A549 (cell line): ENCODE data around the gene POC1B. TPM values are rescaled to one million over a fixed set of nuclear protein-coding genes. Genes with fewer than 3 reads are reported as not detected.

Source experiments
- ATAC-seq, 2 experiments: fragments of 200-7000 bp in 1 of 2; fragments of >200 bp in 1 of 2; cut with Nextera tagmentation in 1 of 2; cut with Tn5 transposase in 1 of 2; 3 replicates each; pipeline versions ENCODE4 v1.8.0 to v1.9.1; 2018 to 2020; ENCODE audit warnings: mild to moderate bottlenecking in 1 of 2, moderate library complexity in 1 of 2
- CTCF ChIA-PET: fragments of 300-600 bp; sonication (Branson Sonifier 250); formaldehyde crosslinking; extraction: SDS; loops from one replicate; lab custom pipeline; 2021; ENCODE audit warnings: antibody characterized with exemption, inconsistent platforms; lab: Yijun Ruan, JAX
- POLR2A ChIA-PET: fragments of 350-600 bp; formaldehyde crosslinking; extraction: SDS; loops from one replicate; lab custom pipeline; 2021; ENCODE audit warnings: antibody characterized with exemption, inconsistent platforms; lab: Yijun Ruan, JAX
- DNase-seq, 2 experiments: peaks; one replicate each; pipeline versions ENCODE4 v3.0.0 to v3.0.0-alpha.2; 2011 to 2016; ENCODE audit warnings: low read depth in 1 of 2, low spot score in 1 of 2
- FAIRE-seq: peaks from 2 replicates; lab custom pipeline; 2011; peaks lifted over from hg19 to GRCh38; lab: Jason Lieb, UNC
- H3K27ac ChIP-seq, 2 experiments: fragments of >200 bp; sonication (Bioruptor Twin); formaldehyde crosslinking; 3 replicates each; pipeline ENCODE4 v1.5.1; 2016 to 2017
- H3K4me1 ChIP-seq: fragments of >200 bp; sonication (Bioruptor Twin); formaldehyde crosslinking; 3 replicates; pipeline ENCODE4 v1.6.1; 2016
- H3K4me2 ChIP-seq: fragments of >200 bp; sonication (Bioruptor Twin); formaldehyde crosslinking; 3 replicates; pipeline ENCODE4 v1.6.1; 2016
- H3K4me3 ChIP-seq: fragments of >200 bp; sonication (Bioruptor Twin); formaldehyde crosslinking; 3 replicates; pipeline ENCODE4 v1.5.1; 2016
- H3K9me3 ChIP-seq: fragments of >200 bp; sonication (Bioruptor Twin); formaldehyde crosslinking; 3 replicates; pipeline ENCODE4 v1.6.1; 2016
- CBX2 ChIP-seq: fragments of 200-600 bp; sonication (generic); IDR thresholded peaks from 2 replicates; pipeline ENCODE4 v1.6.1; 2016; ENCODE audit warnings: low read depth, mild to moderate bottlenecking, borderline replicate concordance
- CEBPB ChIP-seq, 2 experiments: fragments of >200 bp in 1 of 2; sonication (Bioruptor Twin) in 1 of 2; formaldehyde crosslinking in 1 of 2; IDR thresholded peaks; 2 replicates each; pipeline ENCODE4 v1.6.1; 2012 to 2016
- ESRRA ChIP-seq: fragments of 150-350 bp; IDR thresholded peaks from 2 replicates; pipeline ENCODE4 v1.6.1; 2014; ENCODE audit warnings: mild to moderate bottlenecking, low read length, borderline replicate concordance
- MAFK ChIP-seq: fragments of 450-650 bp; IDR thresholded peaks from 2 replicates; pipeline ENCODE4 v1.6.1; 2014; ENCODE audit not compliant: partially characterized antibody
- NPAS2 ChIP-seq: fragments of 250-450 bp; sonication (Bioruptor Pico); IDR thresholded peaks from 2 replicates; pipeline ENCODE4 v1.8.0; 2022; ENCODE audit warnings: mild to moderate bottlenecking, moderate library complexity, borderline replicate concordance
- POLR2AphosphoS2 ChIP-seq: conservative IDR thresholded peaks from 2 replicates; pipeline ENCODE4 v1.6.1; 2012; ENCODE audit warnings: low read length, improper control_type of control experiment, inconsistent platforms
- SREBF2 ChIP-seq: fragments of 450-650 bp; IDR thresholded peaks from 2 replicates; pipeline ENCODE4 v1.6.1; 2014; ENCODE audit warnings: mild to moderate bottlenecking, moderate library complexity
- ZC3H11A ChIP-seq: fragments of 450-650 bp; IDR thresholded peaks from 2 replicates; pipeline ENCODE4 v1.6.1; 2014; ENCODE audit warnings: antibody characterized with exemption, mild to moderate bottlenecking
- ZNF302 ChIP-seq: fragments of 250-450 bp; sonication (Bioruptor Pico); IDR thresholded peaks from 2 replicates; pipeline ENCODE4 v1.9.0; 2021; ENCODE audit warnings: inconsistent platforms, mild to moderate bottlenecking, moderate library complexity
- WGBS: methylation state at CpG from one replicate; pipeline ENCODE4 v1.1.6; 2017; ENCODE audit errors: missing lambda C conversion rate; 5-methylcytosine and 5-hydroxymethylcytosine counted together
- polyA plus RNA-seq, 4 experiments: library from polyadenylated mRNA; depleted of rRNA in 3 of 4; stranded (reverse); fragments of >200 nt; fragmentation: RNase III in 1 of 4; extraction: RNeasy Plus Mini Kit Qiagen cat#74134 plus additional on column Dnase treatment in 1 of 4; gene quantifications; 2 replicates in 3 of 4; 3 replicates in 1 of 4; pipeline ENCODE4 v1.2.3, GENCODE V29; 2011 to 2017
- TF ChIP-seq, protein P1 (sequence below): fragments of 250-450 bp; sonication (Bioruptor Pico); IDR thresholded peaks from 2 replicates; pipeline ENCODE4 v1.5.0; 2021; ENCODE audit warnings: mild to moderate bottlenecking, moderate library complexity, borderline replicate concordance
- TF ChIP-seq, protein P2 (sequence below): IDR thresholded peaks from 2 replicates; pipeline ENCODE4 v1.6.1; 2012; ENCODE audit warnings: low read depth, borderline replicate concordance
- TF ChIP-seq, protein P3 (sequence below): IDR thresholded peaks from 2 replicates; pipeline ENCODE4 v1.6.1; 2012
- TF ChIP-seq, protein P4 (sequence below): IDR thresholded peaks from 2 replicates; pipeline ENCODE4 v1.6.1; 2012

Gene POC1B
- polyA plus RNA-seq, 2 of the 4 experiments (the other 2 are of a cell fraction) = 10.8 to 38.6 TPM

DNA sequence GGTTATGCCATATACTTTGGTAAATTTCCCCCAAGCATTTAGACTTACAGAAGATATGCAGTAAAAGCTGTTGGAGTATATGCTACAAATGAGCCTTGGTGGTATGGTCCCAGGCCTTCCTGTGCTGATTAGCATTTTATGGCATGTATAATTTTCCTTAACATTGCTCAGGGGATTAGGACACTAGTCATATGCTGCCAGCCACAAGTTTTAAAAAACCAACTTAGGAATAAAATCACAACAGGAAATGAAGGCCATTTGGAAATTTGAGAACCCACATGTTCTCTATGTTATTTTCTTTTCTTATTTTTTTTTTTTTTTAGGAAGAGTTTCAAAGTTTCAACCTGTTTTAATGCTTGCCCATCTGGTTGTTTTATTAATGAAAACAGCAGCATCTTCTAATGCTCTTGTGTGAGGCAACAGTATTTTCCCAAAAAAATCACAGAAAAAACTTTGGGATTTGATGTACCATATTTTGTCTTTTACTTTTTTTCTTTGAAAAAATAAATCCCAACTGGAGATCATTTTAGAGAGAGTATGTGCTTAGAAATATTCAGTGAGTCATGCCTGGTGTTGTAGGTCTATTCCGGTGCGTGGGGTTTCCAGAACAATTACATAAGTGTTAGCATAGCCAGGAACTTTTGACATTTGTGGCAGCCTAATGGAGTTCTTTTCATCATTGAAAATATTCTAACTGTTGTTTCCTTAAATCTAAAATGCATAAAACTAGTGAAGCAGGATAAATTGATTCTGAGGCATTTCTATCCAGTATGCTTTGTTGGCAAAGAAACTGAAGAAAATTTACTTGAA, 151.9 kb downstream of the POC1B start (continued):
- TF ChIP-seq, protein P1, sequence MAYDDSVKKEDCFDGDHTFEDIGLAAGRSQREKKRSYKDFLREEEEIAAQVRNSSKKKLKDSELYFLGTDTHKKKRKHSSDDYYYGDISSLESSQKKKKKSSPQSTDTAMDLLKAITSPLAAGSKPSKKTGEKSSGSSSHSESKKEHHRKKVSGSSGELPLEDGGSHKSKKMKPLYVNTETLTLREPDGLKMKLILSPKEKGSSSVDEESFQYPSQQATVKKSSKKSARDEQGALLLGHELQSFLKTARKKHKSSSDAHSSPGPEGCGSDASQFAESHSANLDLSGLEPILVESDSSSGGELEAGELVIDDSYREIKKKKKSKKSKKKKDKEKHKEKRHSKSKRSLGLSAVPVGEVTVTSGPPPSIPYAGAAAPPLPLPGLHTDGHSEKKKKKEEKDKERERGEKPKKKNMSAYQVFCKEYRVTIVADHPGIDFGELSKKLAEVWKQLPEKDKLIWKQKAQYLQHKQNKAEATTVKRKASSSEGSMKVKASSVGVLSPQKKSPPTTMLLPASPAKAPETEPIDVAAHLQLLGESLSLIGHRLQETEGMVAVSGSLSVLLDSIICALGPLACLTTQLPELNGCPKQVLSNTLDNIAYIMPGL (CRISPR knock-in tag) = no peak

DNA sequence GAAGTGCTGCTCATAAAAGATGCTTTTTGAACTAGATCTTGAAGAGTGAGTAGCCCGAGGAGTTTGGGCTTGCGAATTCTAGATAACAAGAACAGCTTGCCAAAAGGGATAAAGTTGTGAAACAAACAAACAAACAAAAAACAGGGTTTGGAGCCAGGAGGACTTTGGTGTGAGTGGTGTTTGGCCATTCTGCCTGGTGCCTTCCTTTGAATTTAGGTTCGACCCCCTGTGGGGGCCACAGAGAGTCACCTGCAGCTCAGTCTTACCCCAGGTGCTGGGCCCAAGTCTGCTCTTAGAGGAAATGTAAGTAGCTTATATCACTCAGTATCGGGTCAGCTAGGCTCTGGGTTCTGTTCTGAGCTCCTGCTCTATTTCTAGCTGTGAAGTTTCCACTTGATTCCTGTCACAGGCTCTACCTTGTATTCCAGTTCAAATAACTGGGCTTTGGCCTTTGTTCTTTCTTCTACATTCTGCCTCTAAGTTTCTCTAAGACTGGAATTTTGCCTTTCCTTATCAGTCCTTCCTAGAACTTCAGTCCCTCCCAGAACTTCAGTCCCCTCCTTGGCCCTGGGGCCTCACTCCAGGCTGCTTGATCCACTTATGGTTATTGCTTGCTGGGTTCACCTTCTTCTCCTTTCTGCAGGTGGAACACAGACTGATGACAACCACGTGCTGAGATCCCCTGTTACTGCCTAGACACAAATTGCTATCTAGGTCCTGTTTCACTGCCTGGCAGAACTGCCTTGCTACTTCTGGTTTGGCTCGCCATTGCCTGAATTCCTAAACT, 153.1 kb downstream of the POC1B start:
- Histone ChIP-seq H3K9me3 (no peaks in the 10 kb centered on the region), H3K4me2 (no peak overlapping the region)
- no peak for FAIRE-seq
- no peak for DNase-seq
- ATAC-seq = peak in 1 of 2 experiments; percentile 20; a peak in 1 of 6 replicates
- TF ChIP-seq CBX2 (no peak), POLR2AphosphoS2 (no peak), CEBPB (IDR thresholded peaks at IDR 0.05) (no peak), ESRRA (no peak), ZC3H11A (no peak), SREBF2 (no peak)
- TF ChIP-seq, protein P2, sequence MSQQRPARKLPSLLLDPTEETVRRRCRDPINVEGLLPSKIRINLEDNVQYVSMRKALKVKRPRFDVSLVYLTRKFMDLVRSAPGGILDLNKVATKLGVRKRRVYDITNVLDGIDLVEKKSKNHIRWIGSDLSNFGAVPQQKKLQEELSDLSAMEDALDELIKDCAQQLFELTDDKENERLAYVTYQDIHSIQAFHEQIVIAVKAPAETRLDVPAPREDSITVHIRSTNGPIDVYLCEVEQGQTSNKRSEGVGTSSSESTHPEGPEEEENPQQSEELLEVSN = no peak
- TF ChIP-seq, protein P3, sequence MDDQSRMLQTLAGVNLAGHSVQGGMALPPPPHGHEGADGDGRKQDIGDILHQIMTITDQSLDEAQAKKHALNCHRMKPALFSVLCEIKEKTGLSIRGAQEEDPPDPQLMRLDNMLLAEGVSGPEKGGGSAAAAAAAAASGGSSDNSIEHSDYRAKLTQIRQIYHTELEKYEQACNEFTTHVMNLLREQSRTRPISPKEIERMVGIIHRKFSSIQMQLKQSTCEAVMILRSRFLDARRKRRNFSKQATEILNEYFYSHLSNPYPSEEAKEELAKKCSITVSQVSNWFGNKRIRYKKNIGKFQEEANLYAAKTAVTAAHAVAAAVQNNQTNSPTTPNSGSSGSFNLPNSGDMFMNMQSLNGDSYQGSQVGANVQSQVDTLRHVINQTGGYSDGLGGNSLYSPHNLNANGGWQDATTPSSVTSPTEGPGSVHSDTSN = no peak
- TF ChIP-seq, all 56 proteins: peak for 0
- Histone ChIP-seq H3K4me1 (0 out of 3 replicates have a peak, but pooled peaks cover 4% of the 10 kb centered on the region), H3K4me3 (no peak overlapping the region), H3K27ac (no peak overlapping the region)
- POLR2A ChIA-PET = no interaction called here
- CTCF ChIA-PET = interaction anchor here (0.7 to 1.2 kb wide), 4 partner anchors 14 to 323 kb away, joined by 3 to 4 read pairs (median 3); no protein-coding TSS in a partner anchor
- 73% methylated on average over 6 of the region's 6 CpGs for WGBS

DNA sequence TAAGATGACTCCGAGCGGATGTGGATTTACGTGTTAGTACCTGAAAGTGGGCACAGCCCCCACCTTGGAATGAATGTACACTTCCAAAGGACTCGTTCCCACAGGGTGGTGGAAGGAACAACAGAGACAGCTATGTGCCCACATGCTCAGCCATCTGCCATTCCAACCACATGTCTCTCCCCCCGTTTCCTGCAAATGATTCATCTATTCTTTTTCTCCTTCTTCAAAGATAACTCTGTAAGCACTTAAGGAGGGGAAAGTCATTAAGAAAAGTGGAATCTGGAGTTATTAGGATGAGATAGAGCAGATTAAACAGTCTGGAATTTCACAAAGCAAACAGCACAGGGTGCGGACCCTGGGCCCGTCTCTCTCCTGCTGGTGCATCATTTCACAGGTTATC, 155.0 kb downstream of the POC1B start:
- ATAC-seq (peak in 1 of 2 experiments; percentile 31; a peak in 2 of 6 replicates), DNase-seq (no peak), FAIRE-seq (no peak)
- Histone ChIP-seq H3K4me1 (0 out of 3 replicates have a peak, but pooled peaks cover 4% of the 10 kb centered on the region), H3K9me3 (no peaks in the 10 kb centered on the region), H3K4me2 (no peak overlapping the region), H3K4me3 (no peak overlapping the region), H3K27ac (no peak overlapping the region)
- ChIA-PET CTCF (no interaction called here), POLR2A (interaction anchor here (1.3 kb wide), 1 partner anchor 18 kb away, joined by 4 read pairs; the partner anchor contains the start of gene DUSP6)
- TF ChIP-seq ZNF302 (CRISPR knock-in tag) (no peak), CEBPB (IDR thresholded peaks at IDR 0.05) (no peak), MAFK (no peak), NPAS2 (CRISPR knock-in tag) (no peak)
- TF ChIP-seq, protein P1 (CRISPR knock-in tag) = no peak
- TF ChIP-seq, protein P4, sequence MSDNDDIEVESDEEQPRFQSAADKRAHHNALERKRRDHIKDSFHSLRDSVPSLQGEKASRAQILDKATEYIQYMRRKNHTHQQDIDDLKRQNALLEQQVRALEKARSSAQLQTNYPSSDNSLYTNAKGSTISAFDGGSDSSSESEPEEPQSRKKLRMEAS = no peak
- WGBS = 82% methylated on average over 7 of the region's 7 CpGs
